ENCODE results near the gene GRWD1. TPM values are rescaled to one million over a fixed set of nuclear protein-coding genes. Genes with fewer than 3 reads are reported as not detected.

GRWD1 gene
- 20.4 TPM for total RNA-seq

- no peaks in the 10 kb centered on the region for H3K9me3 ChIP-seq
- DNase-seq (ENCODE audit: extremely low spot score in 2 of 2), result peak in 1 of 2 donors; percentile 95
- peak within 1 kb of the TSS; percentile 82 to 93 for H3K4me3 ChIP-seq
- no peaks in the 10 kb centered on the region for H3K27me3 ChIP-seq
- peak; percentile 90 to 97 for TF ChIP-seq POLR2AphosphoS5 (IDR thresholded peaks at IDR 0.05; ENCODE audit: insufficient read depth in 1 of 2, low read depth in 1 of 2)
- TF ChIP-seq CTCF (IDR thresholded peaks at IDR 0.05), result no peak
- peak in 1 of 2 donors; percentile 15 for TF ChIP-seq POLR2A (IDR thresholded peaks at IDR 0.05)
- peaks cover 29% of the 10 kb centered on the region for H3K4me1 ChIP-seq
- H3K36me3 ChIP-seq, result peaks cover 3 to 32% of the 10 kb centered on the region in 2 donors
- intact Hi-C loops (cut with DNase I), result no loop called here
- peak within 1 kb of the TSS; percentile 88 for H3K27ac ChIP-seq
Observed at GRCh38 chr19:48445606-48446481, at the start of gene GRWD1. Gene GRWD1, plus strand, starts transcription at chr19:48445983. Its CDS starts 23 bp downstream, at chr19:48446006.

- H3K4me1 ChIP-seq, result peaks cover 26% of the 10 kb centered on the region
- TF ChIP-seq POLR2A (IDR thresholded peaks at IDR 0.05), result no peak
- no peak for TF ChIP-seq CTCF (IDR thresholded peaks at IDR 0.05)
- TF ChIP-seq POLR2AphosphoS5 (IDR thresholded peaks at IDR 0.05; ENCODE audit: insufficient read depth in 1 of 2, low read depth in 1 of 2), result no peak
- no peak for DNase-seq (ENCODE audit: extremely low spot score in 2 of 2)
- intact Hi-C loops (cut with DNase I), result no loop called here
- no peaks in the 10 kb centered on the region for H3K9me3 ChIP-seq
- no peak overlapping the region for H3K27ac ChIP-seq
- no peaks in the 10 kb centered on the region for H3K36me3 ChIP-seq
- H3K27me3 ChIP-seq, result peaks cover 17% of the 10 kb centered on the region
- no peak overlapping the region for H3K4me3 ChIP-seq
Observed at GRCh38 chr19:48396016-48396823, 49.6 kb upstream of the GRWD1 start.

DNA sequence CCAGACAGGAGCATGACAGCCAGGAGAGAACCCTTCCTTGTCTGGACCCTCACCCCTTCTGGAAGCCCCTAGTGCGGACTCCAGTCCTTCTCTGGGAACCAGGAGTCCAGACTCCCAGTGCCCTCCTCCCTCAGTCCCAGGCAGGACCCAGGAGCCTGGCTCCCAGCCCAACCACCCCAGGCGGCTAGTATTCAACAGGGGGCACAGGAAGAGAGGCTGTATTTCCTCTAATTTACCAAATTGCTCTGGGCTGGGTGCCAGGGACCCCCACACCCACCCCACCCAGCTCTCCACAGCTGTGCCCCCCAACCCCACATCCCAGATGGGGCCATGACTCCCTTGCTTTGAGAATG lies 49.0 kb upstream of the GRWD1 start:
- Histone ChIP-seq H3K4me3 (no peak overlapping the region), H3K36me3 (no peaks in the 10 kb centered on the region), H3K4me1 (peaks cover 26% of the 10 kb centered on the region), H3K27me3 (peaks cover 17% of the 10 kb centered on the region), H3K27ac (no peak overlapping the region), H3K9me3 (no peaks in the 10 kb centered on the region)
- DNase-seq (ENCODE audit: extremely low spot score in 2 of 2), result no peak
- intact Hi-C loops (cut with DNase I), result no loop called here
- TF ChIP-seq CTCF (IDR thresholded peaks at IDR 0.05) (no peak), POLR2AphosphoS5 (IDR thresholded peaks at IDR 0.05; ENCODE audit: insufficient read depth in 1 of 2, low read depth in 1 of 2) (no peak), POLR2A (IDR thresholded peaks at IDR 0.05) (no peak)

DNA sequence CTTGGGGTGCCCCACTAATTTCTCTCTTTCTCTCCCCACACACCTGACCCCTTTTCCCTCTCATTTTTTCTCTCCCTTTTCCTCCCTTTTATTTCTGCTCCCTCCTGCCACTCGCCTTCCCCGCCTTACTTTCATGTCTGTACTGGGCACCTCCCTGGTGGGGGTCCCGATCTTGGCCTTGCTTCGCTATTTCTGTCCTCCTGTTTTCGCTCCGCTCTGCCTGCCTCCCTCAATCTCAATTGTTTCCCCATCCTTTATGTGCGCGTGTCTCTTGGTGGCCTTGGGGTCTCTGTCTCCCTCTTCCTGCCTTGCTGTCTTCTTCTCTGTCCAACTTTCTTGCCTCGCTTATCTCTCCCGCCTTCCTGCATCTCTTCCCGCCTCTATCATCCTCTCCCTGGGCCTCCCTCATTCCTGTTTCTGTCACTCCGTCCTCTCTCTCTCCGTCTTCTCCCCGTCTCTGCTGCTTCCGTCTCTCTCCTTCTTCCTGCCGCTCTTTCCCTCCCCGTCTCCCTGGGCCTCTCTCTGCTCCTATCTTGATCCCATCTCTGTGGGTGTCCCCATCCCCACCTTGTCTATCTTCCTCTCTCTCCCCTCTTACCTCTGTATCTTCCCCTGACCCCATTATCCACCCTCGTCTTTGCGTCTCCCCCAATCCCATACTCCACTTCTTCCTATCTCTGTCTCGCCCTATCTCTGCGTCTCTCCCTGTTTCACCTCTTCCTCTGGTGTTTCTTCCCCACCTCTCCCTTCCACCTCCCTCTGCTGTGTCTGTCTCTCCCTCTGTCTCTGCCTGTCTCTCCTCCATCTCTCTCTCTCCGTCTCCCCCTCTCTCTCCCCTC lies 48.3 kb upstream of the GRWD1 start:
- TF ChIP-seq POLR2A (IDR thresholded peaks at IDR 0.05) (no peak), CTCF (IDR thresholded peaks at IDR 0.05) (no peak), POLR2AphosphoS5 (IDR thresholded peaks at IDR 0.05; ENCODE audit: insufficient read depth in 1 of 2, low read depth in 1 of 2) (no peak)
- intact Hi-C loops (cut with DNase I), result no loop called here
- DNase-seq (ENCODE audit: extremely low spot score in 2 of 2), result no peak
- H3K36me3 ChIP-seq, result no peaks in the 10 kb centered on the region
- peaks cover 17% of the 10 kb centered on the region for H3K27me3 ChIP-seq
- peaks cover 26% of the 10 kb centered on the region for H3K4me1 ChIP-seq
- no peak overlapping the region for H3K27ac ChIP-seq
- H3K4me3 ChIP-seq, result peak overlapping the region; percentile 33 to 48
- no peaks in the 10 kb centered on the region for H3K9me3 ChIP-seq

Data from vagina (tissue), 2 donors.